H1 (cell line): ENCODE data around the gene IKZF3. TPM values are rescaled to one million over a fixed set of nuclear protein-coding genes. Genes with fewer than 3 reads are reported as not detected.

Experiments
- CTCF ChIA-PET: fragments of 300-600 bp; sonication (Branson Sonifier 250); formaldehyde crosslinking; loops from one replicate; lab custom pipeline; 2021; ENCODE audit not compliant: partially characterized antibody; lab: Charles Lee
- POLR2A ChIA-PET: fragments of 300-600 bp; sonication (Branson Sonifier 250); formaldehyde crosslinking; loops from one replicate; lab custom pipeline; 2021; ENCODE audit warnings: inconsistent platforms; ENCODE audit not compliant: partially characterized antibody; lab: Charles Lee
- DNase-seq, 2 experiments: peaks; one replicate each; pipeline versions ENCODE4 v3.0.0 to v3.0.0-alpha.2; 2010 to 2022; ENCODE audit warnings: low spot score in 2 of 2, low read depth in 1 of 2, mixed read lengths in 1 of 2
- FAIRE-seq: peaks from 2 replicates; lab custom pipeline; 2011; peaks lifted over from hg19 to GRCh38; lab: Jason Lieb, UNC
- H2AFZ ChIP-seq: 2 replicates; pipeline ENCODE4 v1.8.1; 2012; ENCODE audit warnings: low read length, inconsistent platforms
- H2AK5ac ChIP-seq: 2 replicates; pipeline ENCODE4 v1.6.1; 2013; ENCODE audit warnings: low read depth, low read length
- H2BK120ac ChIP-seq: replicated peaks from 2 replicates; pipeline ENCODE3; 2013; ENCODE audit warnings: low read depth, low read length, inconsistent platforms
- H2BK12ac ChIP-seq: 2 replicates; pipeline ENCODE4 v1.6.1; 2013; ENCODE audit warnings: low read depth, low read length
- H2BK15ac ChIP-seq: 2 replicates; pipeline ENCODE4 v1.6.1; 2013; ENCODE audit warnings: low read length
- H2BK20ac ChIP-seq: 2 replicates; pipeline ENCODE4 v1.6.1; 2013; ENCODE audit warnings: low read length
- H2BK5ac ChIP-seq: 2 replicates; pipeline ENCODE4 v1.6.1; 2013; ENCODE audit warnings: low read depth, low read length
- H3K14ac ChIP-seq: 2 replicates; pipeline ENCODE4 v1.6.1; 2013; ENCODE audit warnings: inconsistent platforms; ENCODE audit not compliant: insufficient read length
- H3K18ac ChIP-seq: 2 replicates; pipeline ENCODE4 v1.6.1; 2013; ENCODE audit warnings: low read length; ENCODE audit errors: extremely low read depth
- H3K23ac ChIP-seq: 2 replicates; pipeline ENCODE4 v1.6.1; 2013; ENCODE audit warnings: inconsistent platforms; ENCODE audit not compliant: insufficient read length
- H3K23me2 ChIP-seq: 2 replicates; pipeline ENCODE4 v1.6.1; 2013; ENCODE audit warnings: low read depth, low read length
- H3K27ac ChIP-seq: 2 replicates; pipeline ENCODE4 v1.6.1; 2011; ENCODE audit warnings: low read depth, low read length, inconsistent platforms
- H3K27me3 ChIP-seq, 4 experiments: replicated peaks in 1 of 4; 1 replicate in 1 of 4; 2 replicates in 3 of 4; pipeline versions ENCODE4 v1.6.1 to v1.8.1; 2011 to 2013; ENCODE audit warnings: low read length in 3 of 4, mild to moderate bottlenecking in 3 of 4, inconsistent platforms in 2 of 4, mixed read lengths in 2 of 4, moderate library complexity in 1 of 4; ENCODE audit not compliant: control insufficient read depth in 3 of 4, insufficient read depth in 3 of 4; ENCODE audit errors: extremely low read depth in 1 of 4
- H3K36me3 ChIP-seq, 4 experiments: 2 replicates each; pipeline versions ENCODE4 v1.6.1 to v1.8.1; 2011 to 2013; ENCODE audit warnings: mild to moderate bottlenecking in 4 of 4, low read length in 3 of 4, moderate library complexity in 2 of 4, control low read depth in 1 of 4, inconsistent platforms in 1 of 4; ENCODE audit not compliant: insufficient read depth in 4 of 4, control insufficient read depth in 2 of 4
- H3K4ac ChIP-seq: replicated peaks from 2 replicates; pipeline ENCODE3; 2013; ENCODE audit warnings: low read length, low read depth, mixed read lengths, inconsistent platforms; ENCODE audit not compliant: insufficient read length
- H3K4me1 ChIP-seq, 4 experiments: replicated peaks in 1 of 4; 1 replicate in 1 of 4; 2 replicates in 3 of 4; pipeline versions ENCODE4 v1.6.1 to v1.8.1; 2011 to 2013; ENCODE audit warnings: low read length in 3 of 4, inconsistent platforms in 2 of 4, mixed read lengths in 1 of 4; ENCODE audit not compliant: insufficient read depth in 4 of 4, control insufficient read depth in 3 of 4
- H3K4me2 ChIP-seq, 2 experiments: 2 replicates each; pipeline versions ENCODE4 v1.6.1 to v1.8.1; 2011 to 2013; ENCODE audit warnings: low read depth in 2 of 2, low read length in 2 of 2, control low read depth in 1 of 2, inconsistent platforms in 1 of 2, mild to moderate bottlenecking in 1 of 2; ENCODE audit not compliant: insufficient read depth in 1 of 2
- H3K4me3 ChIP-seq, 4 experiments: fragments of 200-600, 300-600 bp in 1 of 4; sonication (generic), shearing (Covaris generic), sonication (Bioruptor Twin) in 1 of 4; 2 replicates each; pipeline versions ENCODE4 v1.5.1 to v1.8.1; 2011 to 2016; ENCODE audit warnings: low read length in 4 of 4, low read depth in 3 of 4, control low read depth in 2 of 4, inconsistent platforms in 2 of 4, mild to moderate bottlenecking in 2 of 4, mixed read lengths in 1 of 4, moderate library complexity in 1 of 4; ENCODE audit not compliant: insufficient read depth in 2 of 4; ENCODE audit errors: extremely low read depth in 1 of 4
- H3K56ac ChIP-seq: replicated peaks from 2 replicates; pipeline ENCODE3; 2013; ENCODE audit warnings: low read depth, mild to moderate bottlenecking, mixed read lengths, low read length, inconsistent platforms; ENCODE audit not compliant: insufficient read length
- H3K79me1 ChIP-seq: 2 replicates; pipeline ENCODE4 v1.6.1; 2013; ENCODE audit warnings: low read depth, low read length, control low read depth
- H3K79me2 ChIP-seq, 2 experiments: 2 replicates each; pipeline versions ENCODE4 v1.6.1 to v1.8.1; 2012 to 2013; ENCODE audit warnings: low read length in 2 of 2, mild to moderate bottlenecking in 2 of 2, inconsistent platforms in 1 of 2; ENCODE audit not compliant: insufficient read depth in 2 of 2, control insufficient read depth in 1 of 2
- H3K9ac ChIP-seq, 4 experiments: replicated peaks in 1 of 4; 1 replicate in 1 of 4; 2 replicates in 3 of 4; pipeline versions ENCODE4 v1.6.1 to v1.8.1; 2011 to 2013; ENCODE audit warnings: low read depth in 3 of 4, low read length in 3 of 4, control low read depth in 2 of 4, mild to moderate bottlenecking in 2 of 4, moderate library complexity in 2 of 4, inconsistent platforms in 1 of 4; ENCODE audit errors: extremely low read depth in 1 of 4
- H3K9me3 ChIP-seq, 2 experiments: 2 replicates each; pipeline versions ENCODE4 v1.6.1 to v1.8.1; 2012 to 2013; ENCODE audit warnings: mild to moderate bottlenecking in 2 of 2, moderate library complexity in 2 of 2, control low read depth in 1 of 2, inconsistent platforms in 1 of 2, low read depth in 1 of 2, low read length in 1 of 2, mixed read lengths in 1 of 2; ENCODE audit not compliant: insufficient read depth in 2 of 2
- H4K20me1 ChIP-seq, 2 experiments: replicated peaks in 1 of 2; 2 replicates each; pipeline versions ENCODE3 to v1.8.1; 2011 to 2013; ENCODE audit warnings: inconsistent platforms in 2 of 2, low read length in 2 of 2, mild to moderate bottlenecking in 1 of 2; ENCODE audit not compliant: insufficient read depth in 2 of 2, control insufficient read depth in 1 of 2
- H4K5ac ChIP-seq: 2 replicates; pipeline ENCODE4 v1.6.1; 2013; ENCODE audit warnings: low read length, low read depth, mixed read lengths, inconsistent platforms; ENCODE audit not compliant: insufficient read length
- H4K8ac ChIP-seq: 2 replicates; pipeline ENCODE4 v1.8.0; 2013; ENCODE audit warnings: mild to moderate bottlenecking, moderate library complexity, low read length, inconsistent platforms; ENCODE audit not compliant: insufficient read depth; ENCODE audit errors: extremely low read depth
- H4K91ac ChIP-seq: replicated peaks from 2 replicates; pipeline ENCODE3; 2013; ENCODE audit warnings: low read length, mixed read lengths, inconsistent platforms; ENCODE audit not compliant: insufficient read length
- ASH2L ChIP-seq: fragments of 200-600, 300-600 bp; sonication (generic); IDR thresholded peaks from one replicate; pipeline ENCODE4 v1.7.1; 2017; ENCODE audit warnings: low read length
- BACH1 ChIP-seq: IDR thresholded peaks from 2 replicates; pipeline ENCODE4 v1.6.1; 2012; ENCODE audit warnings: low read length, improper control_type of control experiment
- CTCF ChIP-seq, 3 experiments: IDR thresholded peaks; 1 replicate in 2 of 3; 2 replicates in 1 of 3; pipeline versions ENCODE4 v1.5.1 to v1.6.1; 2011; ENCODE audit warnings: low read length in 3 of 3, mild to moderate bottlenecking in 3 of 3, inconsistent platforms in 2 of 3, low read depth in 1 of 3, moderate library complexity in 1 of 3; ENCODE audit not compliant: insufficient read depth in 1 of 3; ENCODE audit errors: control extremely low read depth in 1 of 3
- EZH2 ChIP-seq: fragments of 200-600 bp; sonication (generic); IDR thresholded peaks from 2 replicates; pipeline ENCODE4 v1.7.1; 2012; ENCODE audit warnings: low read depth, mild to moderate bottlenecking, moderate library complexity, low read length, inconsistent platforms; ENCODE audit not compliant: severe bottlenecking
- GABPA ChIP-seq: IDR thresholded peaks from 2 replicates; pipeline ENCODE4 v1.6.1; 2011; ENCODE audit warnings: mild to moderate bottlenecking, low read length, moderate library complexity, borderline replicate concordance; ENCODE audit not compliant: insufficient read depth
- KDM5A ChIP-seq: fragments of 200-600 bp; IDR thresholded peaks from 2 replicates; pipeline ENCODE4 v1.7.1; 2012; ENCODE audit warnings: mild to moderate bottlenecking, low read length, inconsistent platforms, mixed read lengths
- SIRT6 ChIP-seq: IDR thresholded peaks from one replicate; pipeline ENCODE4 v1.7.1; 2012; ENCODE audit warnings: low read length, inconsistent platforms
- SP1 ChIP-seq: IDR thresholded peaks from 2 replicates; pipeline ENCODE4 v1.6.1; 2011; ENCODE audit warnings: low read depth, low read length
- SRF ChIP-seq: IDR thresholded peaks from 2 replicates; pipeline ENCODE4 v1.6.1; 2011; ENCODE audit warnings: mild to moderate bottlenecking, low read depth, low read length, moderate library complexity
- TCF12 ChIP-seq: IDR thresholded peaks from 2 replicates; pipeline ENCODE4 v1.6.1; 2011; ENCODE audit warnings: low read depth, mild to moderate bottlenecking, low read length
- WGBS, 2 experiments: shearing (Covaris generic) in 1 of 2; methylation state at CpG; one replicate each; pipeline versions ENCODE4 v1.1.6 to v1.1.7; 2013 to 2015; ENCODE audit warnings: low lambda C conversion rate in 2 of 2, mixed read lengths in 2 of 2, inconsistent platforms in 1 of 2, low coverage in 1 of 2, missing lambda C conversion rate in 1 of 2; ENCODE audit not compliant: insufficient replicate concordance in 2 of 2, insufficient coverage in 1 of 2, insufficient read length in 1 of 2; ENCODE audit errors: extremely low coverage in 1 of 2, missing lambda C conversion rate in 1 of 2; 5-methylcytosine and 5-hydroxymethylcytosine counted together
- polyA plus RNA-seq, 7 experiments: library from polyadenylated mRNA; depleted of rRNA in 3 of 7; stranded (reverse) in 5 of 7; unstranded in 2 of 7; fragments of >200 nt in 5 of 7; fragments of 200-250 nt in 2 of 7; gene quantifications; 1 replicate in 5 of 7; 2 replicates in 1 of 7; 4 replicates in 1 of 7; pipeline versions ENCODE4 v1.2.1 to v1.2.3, GENCODE V29; 2011 to 2013; ENCODE audit warnings: missing spikeins in 2 of 7, mixed read lengths in 2 of 7
- total RNA-seq: library from RNA; stranded (reverse); fragmentation: NEBNext Ultra II Directional; extraction: Animal tissue kit (Norgen Biotek cat#: 25700); gene quantifications from 2 replicates; pipeline ENCODE4 v1.2.1, GENCODE V29; 2021

The IKZF3 gene
- total and polyA plus RNA-seq, 2 of the 8 experiments (the other 6 are each of a cell fraction or from before 2014, with no cell fraction given) = 0.23 to 0.56 TPM

- H2BK5ac ChIP-seq = peak overlapping the region; percentile 24; the same call in 1 of the 2 replicates
- no peaks in the 10 kb centered on the region for H3K9me3 ChIP-seq
- H3K79me1 ChIP-seq = peaks cover 9% of the 10 kb centered on the region
- ChIA-PET POLR2A (interaction anchor here (0.8 to 1.3 kb wide), 2 partner anchors 9 to 13 kb away, joined by 3 to 4 read pairs; no protein-coding TSS in a partner anchor), CTCF (interaction anchor here (0.9 to 1.6 kb wide), 5 partner anchors 10 to 109 kb away, joined by 3 to 6 read pairs (median 3); no protein-coding TSS in a partner anchor)
- H4K91ac ChIP-seq = no peak overlapping the region
- H4K5ac ChIP-seq = no peak overlapping the region
- no peak overlapping the region for H2BK12ac ChIP-seq
- H3K27ac ChIP-seq = no peak overlapping the region
- no peak overlapping the region for H3K23ac ChIP-seq
- H2AK5ac ChIP-seq = 0 out of 2 replicates have a peak overlapping the region, but pooled peaks have one; percentile 25
- H3K27me3 ChIP-seq = no peaks in the 10 kb centered on the region
- H3K79me2 ChIP-seq = peaks cover 0 to 16% of the 10 kb centered on the region in 2 experiments; a peak in 2 of 4 replicates
- DNase-seq = no peak
- H4K20me1 ChIP-seq = no peaks in the 10 kb centered on the region
- no peak overlapping the region for H2BK120ac ChIP-seq
- no peak overlapping the region for H2BK20ac ChIP-seq
- peaks cover 23% of the 10 kb centered on the region for H3K23me2 ChIP-seq
- H3K4me2 ChIP-seq = no peak overlapping the region
- no peak overlapping the region for H2AFZ ChIP-seq
- 87% methylated on average over 16 of the region's 18 CpGs; no CpG with 5 or more reads in 1 of the 2 experiments for WGBS, 2 experiments
- H3K4ac ChIP-seq = no peak overlapping the region
- peak overlapping the region; percentile 16; the same call in 1 of the 2 replicates for H3K18ac ChIP-seq
- peak overlapping the region; percentile 2 for H3K56ac ChIP-seq
- peaks cover 4 to 38% (median 31%) of the 10 kb centered on the region in 4 experiments; a peak in 6 of 8 replicates for H3K36me3 ChIP-seq
- H3K9ac ChIP-seq = no peak overlapping the region
- H3K14ac ChIP-seq = no peak overlapping the region
- H2BK15ac ChIP-seq = no peak overlapping the region; the same call in 1 of the 2 replicates
- no peak overlapping the region for H4K8ac ChIP-seq
- FAIRE-seq = no peak
- no peak overlapping the region for H3K4me3 ChIP-seq
- peaks cover 5 to 27% (median 23%) of the 10 kb centered on the region in 4 experiments for H3K4me1 ChIP-seq
- no peak for TF ChIP-seq CTCF (IDR thresholded peaks at IDR 0.05; ENCODE audit: control extremely low read depth in 1 of 3, insufficient read depth in 1 of 3, low read depth in 1 of 3, low read length in 3 of 3)
- no peak for TF ChIP-seq TCF12
- TF ChIP-seq SRF = no peak
- TF ChIP-seq SP1 = no peak
- TF ChIP-seq GABPA = no peak
- TF ChIP-seq ASH2L = no peak
- no peak for TF ChIP-seq EZH2
- no peak for TF ChIP-seq SIRT6
- TF ChIP-seq BACH1 = no peak
- no peak for TF ChIP-seq KDM5A
These were observed 121.8 kb downstream of the IKZF3 start for GRCh38 chr17:39742126-39742855.
